Chondrocyte (in vitro differentiated cells): ENCODE measurements around the gene NDFIP1. TPM values are rescaled to one million over a fixed set of nuclear protein-coding genes. Genes with fewer than 3 reads are reported as not detected.

Experiments
- DNase-seq: peaks from one replicate; pipeline ENCODE4 v3.0.0; 2021; ENCODE audit warnings: mixed read lengths, low spot score
- H3K27ac Mint-ChIP-seq: one replicate; pipeline ENCODE4 v1.8.0; 2021; ENCODE audit warnings: mild to moderate bottlenecking, moderate library complexity, mixed read lengths; ENCODE audit not compliant: unreplicated experiment
- H3K27me3 Mint-ChIP-seq: 2 replicates; pipeline ENCODE4 v1.8.0; 2021; ENCODE audit warnings: low read depth, mixed read lengths
- H3K36me3 Mint-ChIP-seq: 2 replicates; pipeline ENCODE4 v1.8.0; 2021; ENCODE audit warnings: low read depth, mixed read lengths
- H3K4me1 Mint-ChIP-seq: 2 replicates; pipeline ENCODE4 v1.8.0; 2021; ENCODE audit warnings: low read depth, mild to moderate bottlenecking, mixed read lengths
- H3K4me3 Mint-ChIP-seq: one replicate; pipeline ENCODE4 v1.8.0; 2021; ENCODE audit warnings: mild to moderate bottlenecking, moderate library complexity, mixed read lengths; ENCODE audit not compliant: unreplicated experiment
- H3K9me3 Mint-ChIP-seq: 2 replicates; pipeline ENCODE4 v1.8.0; 2021; ENCODE audit warnings: low read depth, mixed read lengths
- total RNA-seq: library from RNA; stranded (reverse); gene quantifications from 3 replicates; pipeline ENCODE4 v1.2.1, GENCODE V29; 2021
- TF ChIP-seq, protein P1 (sequence below): fragments of 200-600 bp; sonication (generic); IDR thresholded peaks from 2 replicates; pipeline ENCODE4 v1.5.0; 2021; ENCODE audit warnings: antibody characterized with exemption, mild to moderate bottlenecking, moderate library complexity

The NDFIP1 gene
- total RNA-seq, 1 donor from 2014 or later = 64.2 TPM

DNA sequence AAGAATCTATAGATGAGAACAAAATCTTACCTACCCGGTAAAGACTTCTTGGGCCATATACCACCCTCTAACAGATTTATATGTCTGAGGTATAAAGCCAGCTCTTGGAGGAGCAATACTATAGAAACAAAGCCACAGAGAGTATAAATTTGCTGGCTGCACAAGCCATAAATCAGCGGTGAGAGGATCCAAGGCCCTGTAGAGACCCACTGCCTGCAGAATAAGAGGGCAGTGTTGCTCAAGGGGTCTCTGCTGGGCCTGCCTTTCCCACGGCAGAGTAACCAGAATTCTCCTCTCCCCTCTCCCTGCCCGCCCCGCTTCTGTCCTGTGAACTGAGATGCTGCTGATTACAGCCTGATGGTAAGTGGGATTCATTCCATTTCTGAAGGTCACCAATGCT lies 89.2 kb downstream of the NDFIP1 start:
- Mint-ChIP-seq H3K9me3 (no peaks in the 10 kb centered on the region), H3K27me3 (peaks cover 10% of the 10 kb centered on the region), H3K36me3 (peaks cover 1% of the 10 kb centered on the region), H3K27ac (no peak overlapping the region), H3K4me3 (no peak overlapping the region), H3K4me1 (peaks cover 9% of the 10 kb centered on the region)
- TF ChIP-seq, protein P1, sequence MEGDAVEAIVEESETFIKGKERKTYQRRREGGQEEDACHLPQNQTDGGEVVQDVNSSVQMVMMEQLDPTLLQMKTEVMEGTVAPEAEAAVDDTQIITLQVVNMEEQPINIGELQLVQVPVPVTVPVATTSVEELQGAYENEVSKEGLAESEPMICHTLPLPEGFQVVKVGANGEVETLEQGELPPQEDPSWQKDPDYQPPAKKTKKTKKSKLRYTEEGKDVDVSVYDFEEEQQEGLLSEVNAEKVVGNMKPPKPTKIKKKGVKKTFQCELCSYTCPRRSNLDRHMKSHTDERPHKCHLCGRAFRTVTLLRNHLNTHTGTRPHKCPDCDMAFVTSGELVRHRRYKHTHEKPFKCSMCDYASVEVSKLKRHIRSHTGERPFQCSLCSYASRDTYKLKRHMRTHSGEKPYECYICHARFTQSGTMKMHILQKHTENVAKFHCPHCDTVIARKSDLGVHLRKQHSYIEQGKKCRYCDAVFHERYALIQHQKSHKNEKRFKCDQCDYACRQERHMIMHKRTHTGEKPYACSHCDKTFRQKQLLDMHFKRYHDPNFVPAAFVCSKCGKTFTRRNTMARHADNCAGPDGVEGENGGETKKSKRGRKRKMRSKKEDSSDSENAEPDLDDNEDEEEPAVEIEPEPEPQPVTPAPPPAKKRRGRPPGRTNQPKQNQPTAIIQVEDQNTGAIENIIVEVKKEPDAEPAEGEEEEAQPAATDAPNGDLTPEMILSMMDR = no peak
- DNase-seq = no peak

DNA sequence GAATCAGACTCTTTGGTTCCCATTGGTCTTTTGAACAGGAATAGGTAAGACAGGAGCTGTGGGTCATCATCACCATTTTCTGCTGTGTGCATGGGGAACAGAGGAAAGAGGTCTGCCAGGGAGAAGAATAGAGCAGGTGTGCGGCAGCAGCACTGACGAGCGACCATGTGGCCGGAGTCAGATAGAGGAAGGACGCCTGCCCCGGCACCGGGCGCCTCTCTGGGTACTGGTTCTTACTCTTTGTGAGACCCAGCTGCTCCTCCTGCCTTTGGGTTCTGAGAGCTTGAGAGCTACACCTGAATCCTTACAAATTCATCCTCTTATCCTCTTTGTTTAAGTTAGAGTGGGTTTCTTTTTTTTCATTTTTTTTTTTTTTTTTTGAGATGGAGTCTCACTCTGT lies 90.8 kb downstream of the NDFIP1 start:
- H3K4me1 Mint-ChIP-seq = peaks cover 9% of the 10 kb centered on the region
- peaks cover 20% of the 10 kb centered on the region for H3K27me3 Mint-ChIP-seq
- no peaks in the 10 kb centered on the region for H3K9me3 Mint-ChIP-seq
- H3K4me3 Mint-ChIP-seq = no peak overlapping the region
- no peak overlapping the region for H3K27ac Mint-ChIP-seq
- TF ChIP-seq, protein P1 = no peak
- DNase-seq = no peak
- H3K36me3 Mint-ChIP-seq = peaks cover 1% of the 10 kb centered on the region

DNA sequence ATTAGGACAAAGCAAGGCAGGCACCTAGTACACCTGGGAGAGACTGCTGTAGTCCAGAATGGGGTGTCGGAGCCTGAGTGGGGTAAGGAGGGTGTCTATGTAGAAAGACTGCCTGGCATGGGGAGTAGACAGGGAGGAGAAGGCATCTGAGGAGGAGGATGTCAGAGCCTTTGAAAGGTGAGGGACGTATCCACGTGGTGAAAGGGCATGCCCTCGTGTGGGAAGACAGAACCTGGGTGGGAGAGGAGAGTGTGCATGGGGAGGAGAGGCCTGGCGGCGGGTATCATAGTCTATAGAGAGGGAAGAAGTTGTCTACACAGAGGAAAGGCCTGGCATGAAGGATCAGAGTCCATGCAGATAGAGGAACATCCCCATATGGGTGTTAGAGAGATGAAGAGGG lies 91.8 kb downstream of the NDFIP1 start:
- Mint-ChIP-seq H3K9me3 (no peaks in the 10 kb centered on the region), H3K4me1 (peaks cover 9% of the 10 kb centered on the region), H3K4me3 (no peak overlapping the region), H3K27ac (no peak overlapping the region), H3K27me3 (peaks cover 23% of the 10 kb centered on the region), H3K36me3 (peaks cover 1% of the 10 kb centered on the region)
- TF ChIP-seq, protein P1 = no peak
- no peak for DNase-seq

DNA sequence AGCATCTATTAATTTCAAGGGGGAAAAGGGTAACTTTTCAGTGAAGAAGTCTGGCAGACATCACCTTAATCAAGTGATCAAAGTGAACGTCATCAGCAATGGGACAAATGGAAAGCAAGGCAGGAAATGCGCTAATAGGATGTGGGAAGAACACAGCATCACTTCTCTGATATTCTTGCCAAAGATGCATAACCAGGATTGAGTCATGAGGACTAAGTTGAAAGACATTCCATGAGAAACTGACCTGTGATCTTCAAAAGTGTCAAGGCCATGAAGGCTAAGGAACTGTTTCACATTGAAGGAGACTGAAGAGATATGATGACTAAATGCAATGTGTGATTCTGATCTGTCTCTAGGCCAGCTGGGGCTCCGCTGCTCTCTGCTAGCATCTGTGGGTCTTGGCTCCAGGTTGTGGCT lies 92.9 kb downstream of the NDFIP1 start:
- Mint-ChIP-seq H3K9me3 (no peaks in the 10 kb centered on the region), H3K27ac (no peak overlapping the region)

DNA sequence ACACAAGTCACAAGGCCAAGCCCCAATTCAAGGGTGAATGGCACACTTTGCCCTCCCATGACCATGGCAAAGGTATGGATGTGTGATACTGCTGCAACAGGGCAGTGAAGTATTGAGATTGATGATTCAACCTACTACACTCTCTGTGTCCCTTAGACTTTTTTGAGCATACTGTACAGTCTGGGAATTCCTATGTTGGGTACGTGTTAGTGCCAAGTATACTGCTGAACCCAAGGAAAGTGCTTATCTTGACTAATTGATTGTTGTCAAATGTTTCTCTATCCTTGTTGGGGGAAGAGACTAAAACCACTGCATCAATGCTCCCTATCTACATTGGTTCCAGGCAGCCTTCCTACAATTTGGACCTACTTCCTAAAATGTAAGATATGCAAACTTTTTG lies 93.7 kb downstream of the NDFIP1 start:
- DNase-seq = no peak
- H3K27me3 Mint-ChIP-seq = peaks cover 30% of the 10 kb centered on the region
- no peak overlapping the region for H3K4me3 Mint-ChIP-seq
- no peaks in the 10 kb centered on the region for H3K36me3 Mint-ChIP-seq
- peaks cover 4% of the 10 kb centered on the region for H3K4me1 Mint-ChIP-seq
- H3K9me3 Mint-ChIP-seq = no peaks in the 10 kb centered on the region
- H3K27ac Mint-ChIP-seq = no peak overlapping the region
- TF ChIP-seq, protein P1 = no peak

More for the DNA sequence above, 92.9 kb downstream of the NDFIP1 start:
- H3K4me3 Mint-ChIP-seq = no peak overlapping the region
- peaks cover 9% of the 10 kb centered on the region for H3K4me1 Mint-ChIP-seq
- H3K36me3 Mint-ChIP-seq = peaks cover 1% of the 10 kb centered on the region
- H3K27me3 Mint-ChIP-seq = peaks cover 30% of the 10 kb centered on the region
- no peak for DNase-seq
- TF ChIP-seq, protein P1 = no peak

Other genes with a start within 250 kb of the NDFIP1 start
- 10.9 to 85.4 TPM (median 82.9 TPM) in 3 replicates for gene PCDH1, start 230.4 kb upstream of the NDFIP1 start, total RNA-seq
- 43.8 to 52.4 TPM (median 45.0 TPM) in 3 replicates for gene DELE1, start 184.9 kb upstream of the NDFIP1 start, total RNA-seq
- 0.02 TPM in 1 of 3 replicates, not detected in the others for gene PCDH12, start 150.6 kb upstream of the NDFIP1 start, total RNA-seq
- 80.4 to 83.6 TPM (median 83.5 TPM) in 3 replicates for gene RNF14, start 139.7 kb upstream of the NDFIP1 start, total RNA-seq
- 31.2 to 41.8 TPM (median 34.5 TPM) in 3 replicates for gene GNPDA1, start 95.8 kb upstream of the NDFIP1 start, total RNA-seq
- 5.3 to 9.6 TPM (median 8.3 TPM) in 3 replicates for gene SPRY4, start 216.2 kb downstream of the NDFIP1 start, total RNA-seq